Lung (tissue), 12 donors: ENCODE results near the gene SPRN. TPM values are rescaled to one million over a fixed set of nuclear protein-coding genes. Genes with fewer than 3 reads are reported as not detected.
"Not testable (repeated sequence)": the region's sequence is repeated elsewhere in the genome, so short reads cannot be mapped to it uniquely, and the experiment has no call there.

Source experiments
- ATAC-seq: fragments of 200-7000 bp; cut with Tn5 transposase; one replicate; pipeline ENCODE4 v1.9.1; 2020; ENCODE audit warnings: moderate number of reproducible peaks; ENCODE audit not compliant: insufficient read depth, low FRiP score
- DNase-seq, 3 donors: peaks; one replicate each; pipeline ENCODE4 v3.0.0-alpha.2; 2013 to 2017
- H3K27ac ChIP-seq, 2 donors: one replicate each; pipeline ENCODE4 v1.5.1; 2013; ENCODE audit warnings: mild to moderate bottlenecking in 2 of 2, moderate library complexity in 2 of 2, control low read depth in 1 of 2, inconsistent platforms in 1 of 2, low read depth in 1 of 2, low read length in 1 of 2
- H3K27me3 ChIP-seq, 3 donors: one replicate each; pipeline ENCODE4 v1.5.1; 2013; ENCODE audit warnings: low read length in 2 of 3; ENCODE audit not compliant: control insufficient read depth in 3 of 3, insufficient read depth in 3 of 3
- H3K36me3 ChIP-seq, 4 donors: one replicate each; pipeline ENCODE4 v1.5.1; 2013; ENCODE audit warnings: low read length in 4 of 4, mild to moderate bottlenecking in 1 of 4, moderate library complexity in 1 of 4; ENCODE audit not compliant: control insufficient read depth in 4 of 4, insufficient read depth in 4 of 4
- H3K4me1 ChIP-seq, 5 donors: one replicate each; pipeline ENCODE4 v1.5.1; 2013; ENCODE audit warnings: low read length in 5 of 5, mild to moderate bottlenecking in 2 of 5, moderate library complexity in 1 of 5; ENCODE audit not compliant: control insufficient read depth in 5 of 5, insufficient read depth in 5 of 5
- H3K4me3 ChIP-seq: one replicate; pipeline ENCODE4 v1.5.1; 2013; ENCODE audit warnings: mild to moderate bottlenecking, control low read depth, moderate library complexity
- H3K9ac ChIP-seq, 2 donors: one replicate each; pipeline ENCODE4 v1.5.1; 2013; ENCODE audit warnings: low read length in 2 of 2, control low read depth in 1 of 2; ENCODE audit not compliant: insufficient read depth in 1 of 2
- H3K9me3 ChIP-seq, 4 donors: one replicate each; pipeline ENCODE4 v1.5.1; 2013; ENCODE audit warnings: low read length in 3 of 4, mild to moderate bottlenecking in 1 of 4, moderate library complexity in 1 of 4; ENCODE audit not compliant: control insufficient read depth in 4 of 4, insufficient read depth in 3 of 4
- WGBS, 2 donors: extraction: QIAGEN DNeasy Blood & Tissue Kit; methylation state at CpG; one replicate each; pipeline ENCODE4 v1.1.7; 2013; 5-methylcytosine and 5-hydroxymethylcytosine counted together
- polyA plus RNA-seq, 2 donors: library from polyadenylated mRNA; stranded (reverse); fragments of 200-250 nt; gene quantifications; one replicate each; pipeline ENCODE4 v1.2.1, GENCODE V29; 2013
- total RNA-seq, 2 donors: library from RNA; depleted of rRNA in 1 of 2; stranded (reverse); fragments of >200 nt in 1 of 2; gene quantifications; one replicate each; pipeline ENCODE4 v1.2.1, GENCODE V29; 2014 to 2021
- TF ChIP-seq, protein P1 (sequence below): IDR thresholded peaks from 2 replicates; pipeline ENCODE4 v1.5.1; 2012; ENCODE audit warnings: mild to moderate bottlenecking; ENCODE audit errors: control extremely low read depth, extremely low read depth
- donor health status: control.
- donor health status: control.
- donor health status: Bipolar disorder and iron deficiency.
- donor health status: healthy.
- donor health status: DM: yes; HTN: yes; CAD: no.

Gene SPRN
- total and polyA plus RNA-seq, 4 donors = 0.11 to 0.34 (median 0.16) TPM

- WGBS, 2 donors = 94 to 95% methylated on average over 34 of the region's 34 CpGs
- DNase-seq (no peak), ATAC-seq (no peak)
- H3K27me3 ChIP-seq = no peaks in the 10 kb centered on the region
- H3K9me3 ChIP-seq = peaks cover 0 to 7% (median 0%) of the 10 kb centered on the region in 4 donors
- H3K4me1 ChIP-seq = peaks cover 0 to 5% (median 0%) of the 10 kb centered on the region in 5 donors
- TF ChIP-seq, protein P1, sequence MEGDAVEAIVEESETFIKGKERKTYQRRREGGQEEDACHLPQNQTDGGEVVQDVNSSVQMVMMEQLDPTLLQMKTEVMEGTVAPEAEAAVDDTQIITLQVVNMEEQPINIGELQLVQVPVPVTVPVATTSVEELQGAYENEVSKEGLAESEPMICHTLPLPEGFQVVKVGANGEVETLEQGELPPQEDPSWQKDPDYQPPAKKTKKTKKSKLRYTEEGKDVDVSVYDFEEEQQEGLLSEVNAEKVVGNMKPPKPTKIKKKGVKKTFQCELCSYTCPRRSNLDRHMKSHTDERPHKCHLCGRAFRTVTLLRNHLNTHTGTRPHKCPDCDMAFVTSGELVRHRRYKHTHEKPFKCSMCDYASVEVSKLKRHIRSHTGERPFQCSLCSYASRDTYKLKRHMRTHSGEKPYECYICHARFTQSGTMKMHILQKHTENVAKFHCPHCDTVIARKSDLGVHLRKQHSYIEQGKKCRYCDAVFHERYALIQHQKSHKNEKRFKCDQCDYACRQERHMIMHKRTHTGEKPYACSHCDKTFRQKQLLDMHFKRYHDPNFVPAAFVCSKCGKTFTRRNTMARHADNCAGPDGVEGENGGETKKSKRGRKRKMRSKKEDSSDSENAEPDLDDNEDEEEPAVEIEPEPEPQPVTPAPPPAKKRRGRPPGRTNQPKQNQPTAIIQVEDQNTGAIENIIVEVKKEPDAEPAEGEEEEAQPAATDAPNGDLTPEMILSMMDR = no peak
- H3K9ac ChIP-seq = no peak overlapping the region
- H3K4me3 ChIP-seq = no peak overlapping the region
- H3K27ac ChIP-seq = no peak overlapping the region
- peaks cover 2 to 30% (median 13%) of the 10 kb centered on the region in 4 donors for H3K36me3 ChIP-seq
Measured at GRCh38 chr10:133419211-133419950, 5.0 kb downstream of the SPRN start.

- ATAC-seq (no peak), DNase-seq (no peak)
- Histone ChIP-seq H3K36me3 (peaks cover 2 to 30% (median 16%) of the 10 kb centered on the region in 4 donors), H3K27me3 (no peaks in the 10 kb centered on the region), H3K4me1 (peaks cover 0 to 5% (median 0%) of the 10 kb centered on the region in 5 donors), H3K9ac (no peak overlapping the region), H3K4me3 (no peak overlapping the region), H3K27ac (no peak overlapping the region), H3K9me3 (peaks cover 0 to 7% (median 0%) of the 10 kb centered on the region in 4 donors)
- WGBS, 2 donors = 96 to 97% methylated on average over 14 of the region's 14 CpGs
- TF ChIP-seq, protein P1 = no peak
Measured at GRCh38 chr10:133418289-133418993, 6.0 kb downstream of the SPRN start.

DNA sequence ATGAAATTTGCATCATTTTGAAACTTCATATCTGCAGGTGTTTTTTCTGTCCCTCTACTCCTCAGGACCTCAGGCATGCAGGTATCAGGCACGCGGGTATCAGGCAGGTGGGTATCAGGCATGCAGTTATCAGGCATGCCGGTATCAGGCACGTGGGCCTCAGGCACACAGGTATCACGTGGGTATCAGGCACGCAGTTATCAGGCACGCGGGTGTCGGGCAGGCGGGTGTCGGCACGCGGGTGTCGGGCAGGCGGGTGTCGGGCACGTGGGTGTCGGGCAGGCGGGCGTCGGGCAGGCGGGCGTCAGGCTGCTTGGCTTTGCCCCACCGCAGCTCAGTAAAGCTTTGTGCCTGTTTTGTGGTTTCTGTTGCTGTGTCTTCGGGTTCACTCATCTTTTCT, 8.7 kb downstream of the SPRN start:
- 95% methylated on average over 25 of the region's 25 CpGs for WGBS, 2 donors

GRCh38 chr10:133414401-133414800, 10.0 kb downstream of the SPRN start:
- H3K27ac ChIP-seq, H3K27me3 ChIP-seq, ATAC-seq, DNase-seq, H3K9ac ChIP-seq, H3K4me3 ChIP-seq, H3K4me1 ChIP-seq: not testable (repeated sequence)
- peaks cover 2 to 16% (median 3%) of the 10 kb centered on the region in 4 donors for H3K9me3 ChIP-seq
- H3K36me3 ChIP-seq = peaks cover 14 to 49% (median 32%) of the 10 kb centered on the region in 4 donors
- 96 to 98% methylated on average over 20 to 22 of the region's 23 CpGs for WGBS, 2 donors

More for the DNA sequence above, 8.7 kb downstream of the SPRN start:
- DNase-seq (no peak), ATAC-seq (no peak)
- Histone ChIP-seq H3K9me3 (peaks cover 2 to 11% (median 3%) of the 10 kb centered on the region in 4 donors), H3K4me3 (no peak overlapping the region), H3K36me3 (peaks cover 12 to 39% (median 30%) of the 10 kb centered on the region in 4 donors), H3K27me3 (no peaks in the 10 kb centered on the region), H3K9ac (no peak overlapping the region), H3K27ac (no peak overlapping the region), H3K4me1 (no peaks in the 10 kb centered on the region)
- TF ChIP-seq, protein P1 = no peak
